ENCODE measurements around the gene INPP5D. TPM values are rescaled to one million over a fixed set of nuclear protein-coding genes. Genes with fewer than 3 reads are reported as not detected.

INPP5D gene
- total and polyA plus RNA-seq, 2 of the 8 experiments (the other 6 are each of a cell fraction or from before 2014, with no cell fraction given): 4.5 to 7.1 TPM

DNA sequence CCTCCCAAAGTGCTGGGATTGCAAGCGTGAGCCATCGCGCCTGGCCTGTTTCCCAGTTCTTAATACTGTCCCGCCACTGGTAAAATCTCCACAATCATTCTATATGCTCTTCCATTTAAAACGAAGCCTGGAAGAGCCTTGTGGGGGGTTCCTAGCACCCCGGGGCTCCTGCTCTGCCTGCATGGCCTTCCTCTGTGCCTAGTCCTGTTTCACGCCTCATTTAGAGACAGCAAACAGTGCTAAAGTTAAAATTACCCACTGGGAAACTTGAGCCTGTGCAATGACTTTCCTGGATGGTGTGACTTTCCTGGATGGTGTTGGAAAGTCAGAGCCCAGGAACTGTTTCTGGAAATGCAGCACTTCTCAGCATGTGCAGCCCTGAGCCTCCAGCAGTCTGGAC, 55.0 kb downstream of the INPP5D start:
- POLR2A ChIA-PET (ENCODE audit: partially characterized antibody): no interaction called here
- H2AFZ ChIP-seq (ENCODE audit: low read length): no peak overlapping the region; the same call in 1 of the 2 replicates
- no peak overlapping the region for H2AK5ac ChIP-seq (ENCODE audit: low read depth, low read length)
- no peak overlapping the region for H4K91ac ChIP-seq (replicated peaks; ENCODE audit: insufficient read length, low read length)
- H2BK120ac ChIP-seq (replicated peaks; ENCODE audit: low read depth, low read length): no peak overlapping the region
- no peak overlapping the region for H3K4me3 ChIP-seq (ENCODE audit: extremely low read depth in 1 of 4, insufficient read depth in 2 of 4, low read depth in 3 of 4, low read length in 4 of 4)
- no peaks in the 10 kb centered on the region for H3K23me2 ChIP-seq (ENCODE audit: low read depth, low read length)
- no peaks in the 10 kb centered on the region for H3K79me2 ChIP-seq (ENCODE audit: control insufficient read depth in 1 of 2, insufficient read depth in 2 of 2, low read length in 2 of 2)
- 90% methylated on average over 7 of the region's 7 CpGs; no CpG with 5 or more reads in 1 of the 2 experiments for WGBS, 2 experiments (ENCODE audit: extremely low coverage in 1 of 2, insufficient coverage in 1 of 2, insufficient read length in 1 of 2, insufficient replicate concordance in 2 of 2, low coverage in 1 of 2, low lambda C conversion rate in 2 of 2, missing lambda C conversion rate in 1 of 2)
- no peak for TF ChIP-seq KDM5A (IDR thresholded peaks at IDR 0.05; ENCODE audit: low read length)
- H4K20me1 ChIP-seq (replicated peaks in 1 of 2; ENCODE audit: control insufficient read depth in 1 of 2, insufficient read depth in 2 of 2, low read length in 2 of 2): no peaks in the 10 kb centered on the region
- no peaks in the 10 kb centered on the region for H3K9me3 ChIP-seq (ENCODE audit: insufficient read depth in 2 of 2, low read depth in 1 of 2, low read length in 1 of 2)
- no peaks in the 10 kb centered on the region for H3K36me3 ChIP-seq (ENCODE audit: control insufficient read depth in 2 of 4, insufficient read depth in 4 of 4, low read length in 3 of 4)
- peaks cover 0 to 11% (median 1%) of the 10 kb centered on the region in 4 experiments; a peak in 3 of 7 replicates for H3K4me1 ChIP-seq (replicated peaks in 1 of 4; ENCODE audit: control insufficient read depth in 3 of 4, insufficient read depth in 4 of 4, low read length in 3 of 4)
- H3K4me2 ChIP-seq (ENCODE audit: insufficient read depth in 1 of 2, low read depth in 2 of 2, low read length in 2 of 2): no peak overlapping the region
- H3K9ac ChIP-seq (replicated peaks in 1 of 4; ENCODE audit: extremely low read depth in 1 of 4, low read depth in 3 of 4, low read length in 3 of 4): no peak overlapping the region
- H3K27ac ChIP-seq (ENCODE audit: low read depth, low read length): no peak overlapping the region
- no peak overlapping the region for H3K18ac ChIP-seq (ENCODE audit: extremely low read depth, low read length)
- no peak overlapping the region for H3K4ac ChIP-seq (replicated peaks; ENCODE audit: insufficient read length, low read depth, low read length)
- no peak overlapping the region for H2BK20ac ChIP-seq (ENCODE audit: low read length)
- CTCF ChIA-PET (ENCODE audit: partially characterized antibody): interaction anchor here (0.9 to 1.8 kb wide), 5 partner anchors 13 to 16 kb away, joined by 3 to 6 read pairs (median 4); no protein-coding TSS in a partner anchor
- H3K23ac ChIP-seq (ENCODE audit: insufficient read length): no peak overlapping the region
- DNase-seq (ENCODE audit: low read depth in 1 of 2, low spot score in 2 of 2) (no peak), FAIRE-seq (no peak)
- no peak overlapping the region for H3K14ac ChIP-seq (ENCODE audit: insufficient read length)
- no peak overlapping the region for H2BK5ac ChIP-seq (ENCODE audit: low read depth, low read length)
- H4K8ac ChIP-seq (ENCODE audit: extremely low read depth, insufficient read depth, low read length): no peak overlapping the region
- H2BK15ac ChIP-seq (ENCODE audit: low read length): no peak overlapping the region; the same call in 1 of the 2 replicates
- H3K27me3 ChIP-seq (replicated peaks in 1 of 4; ENCODE audit: control insufficient read depth in 3 of 4, extremely low read depth in 1 of 4, insufficient read depth in 3 of 4, low read length in 3 of 4): no peaks in the 10 kb centered on the region
- 0 out of 2 replicates have a peak overlapping the region, but pooled peaks have one; percentile 17 for H2BK12ac ChIP-seq (ENCODE audit: low read depth, low read length)
- no peaks in the 10 kb centered on the region for H3K79me1 ChIP-seq (ENCODE audit: low read depth, low read length)
- no peak overlapping the region for H4K5ac ChIP-seq (ENCODE audit: insufficient read length, low read depth, low read length)
- H3K56ac ChIP-seq (replicated peaks; ENCODE audit: insufficient read length, low read depth, low read length): no peak overlapping the region

Data from H1 (cell line).